Transverse colon (tissue), 4 donors: ENCODE data around the gene ECM2. TPM values are rescaled to one million over a fixed set of nuclear protein-coding genes. Genes with fewer than 3 reads are reported as not detected.

ENCODE experiments used
- DNase-seq: peaks from one replicate; pipeline ENCODE4 v3.0.0-alpha.2; 2019
- H3K27ac ChIP-seq, 4 donors: fragments of 200-600 bp; sonication (generic); 2 replicates each; pipeline ENCODE4 v1.5.1; 2016 to 2018; ENCODE audit warnings: inconsistent platforms in 4 of 4
- H3K27me3 ChIP-seq: fragments of 200-600 bp; sonication (generic); 2 replicates; pipeline ENCODE4 v1.5.1; 2017; ENCODE audit warnings: inconsistent platforms
- H3K36me3 ChIP-seq, 4 donors: fragments of 200-600 bp; sonication (generic); 2 replicates each; pipeline ENCODE4 v1.5.1; 2017 to 2019; ENCODE audit warnings: inconsistent platforms in 4 of 4
- H3K4me1 ChIP-seq, 4 donors: fragments of 200-600 bp; sonication (generic); 2 replicates each; pipeline ENCODE4 v1.5.1; 2017 to 2020; ENCODE audit warnings: inconsistent platforms in 4 of 4
- H3K4me3 ChIP-seq, 4 donors: fragments of 200-600 bp; sonication (generic); 1 replicate in 1 of 4; 2 replicates in 3 of 4; pipeline versions ENCODE4 v1.5.1 to v1.6.1; 2017 to 2019; ENCODE audit warnings: inconsistent platforms in 4 of 4
- H3K9me3 ChIP-seq, 2 donors: fragments of 200-600 bp; sonication (generic); 2 replicates each; pipeline ENCODE4 v1.5.1; 2017 to 2019; ENCODE audit warnings: inconsistent platforms in 2 of 2
- EP300 ChIP-seq: sonication (generic); formaldehyde crosslinking; IDR thresholded peaks from one replicate; pipeline ENCODE4 v1.6.1; 2017; ENCODE audit warnings: antibody characterized with exemption, low read depth
- POLR2A ChIP-seq: fragments of 450-650 bp; IDR thresholded peaks from one replicate; pipeline ENCODE4 v1.6.1; 2016; ENCODE audit warnings: antibody characterized with exemption, mild to moderate bottlenecking, moderate library complexity
- POLR2AphosphoS5 ChIP-seq, 3 donors: sonication (generic); formaldehyde crosslinking; IDR thresholded peaks; one replicate each; pipeline ENCODE4 v1.6.1; 2016; ENCODE audit warnings: antibody characterized with exemption in 3 of 3
- WGBS, 2 donors: methylation state at CpG; one replicate each; pipeline ENCODE4 v1.1.5; 2018; ENCODE audit warnings: low coverage in 1 of 2; 5-methylcytosine and 5-hydroxymethylcytosine counted together
- in situ Hi-C, 4 donors: fragments of 200-750 bp; cut with MboI; loops; one replicate each; pipeline versions ENCODE4 v1.15.0 to v1.15.1; 2017; ENCODE audit warnings: low sequenced_read_pairs in 3 of 4, low pct_ligation_motif_present in 1 of 4, low pct_unique_long_range_greater_than_20kb in 1 of 4
- intact Hi-C: fragments of 100-400 bp; cut with DNase I; formaldehyde crosslinking; loops from one replicate; pipeline ENCODE4 v1.15.1; 2023; ENCODE audit warnings: low total_unique reads
- total RNA-seq, 4 donors: library from RNA; depleted of rRNA; stranded (reverse); fragments of >200 nt; gene quantifications; one replicate each; pipeline ENCODE4 v1.1.0, GENCODE V29; 2016
- TF ChIP-seq, protein P1 (sequence below), 5 experiments: fragments of 200-600 bp in 3 of 5; fragments of 450-650 bp in 2 of 5; sonication (generic) in 3 of 5; IDR thresholded peaks; 1 replicate in 2 of 5; 2 replicates in 3 of 5; pipeline ENCODE4 v1.5.1; 2016 to 2017; ENCODE audit warnings: antibody characterized with exemption in 5 of 5, inconsistent platforms in 3 of 5, mild to moderate bottlenecking in 2 of 5, moderate library complexity in 1 of 5

Gene ECM2
- total RNA-seq, 4 donors from 2014 or later: 0.37 to 7.2 (median 3.1) TPM

- Histone ChIP-seq H3K4me3 (no peak overlapping the region), H3K36me3 (no peaks in the 10 kb centered on the region), H3K9me3 (no peaks in the 10 kb centered on the region), H3K27me3 (no peaks in the 10 kb centered on the region), H3K4me1 (peaks cover 0 to 32% (median 16%) of the 10 kb centered on the region in 4 donors), H3K27ac (peak overlapping the region in 1 of 4 donors; percentile 12)
- intact Hi-C loops: no loop called here
- no peak for TF ChIP-seq EP300
- no peak for TF ChIP-seq POLR2A
- TF ChIP-seq, protein P1, sequence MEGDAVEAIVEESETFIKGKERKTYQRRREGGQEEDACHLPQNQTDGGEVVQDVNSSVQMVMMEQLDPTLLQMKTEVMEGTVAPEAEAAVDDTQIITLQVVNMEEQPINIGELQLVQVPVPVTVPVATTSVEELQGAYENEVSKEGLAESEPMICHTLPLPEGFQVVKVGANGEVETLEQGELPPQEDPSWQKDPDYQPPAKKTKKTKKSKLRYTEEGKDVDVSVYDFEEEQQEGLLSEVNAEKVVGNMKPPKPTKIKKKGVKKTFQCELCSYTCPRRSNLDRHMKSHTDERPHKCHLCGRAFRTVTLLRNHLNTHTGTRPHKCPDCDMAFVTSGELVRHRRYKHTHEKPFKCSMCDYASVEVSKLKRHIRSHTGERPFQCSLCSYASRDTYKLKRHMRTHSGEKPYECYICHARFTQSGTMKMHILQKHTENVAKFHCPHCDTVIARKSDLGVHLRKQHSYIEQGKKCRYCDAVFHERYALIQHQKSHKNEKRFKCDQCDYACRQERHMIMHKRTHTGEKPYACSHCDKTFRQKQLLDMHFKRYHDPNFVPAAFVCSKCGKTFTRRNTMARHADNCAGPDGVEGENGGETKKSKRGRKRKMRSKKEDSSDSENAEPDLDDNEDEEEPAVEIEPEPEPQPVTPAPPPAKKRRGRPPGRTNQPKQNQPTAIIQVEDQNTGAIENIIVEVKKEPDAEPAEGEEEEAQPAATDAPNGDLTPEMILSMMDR (IDR thresholded peaks at IDR 0.05): no peak
- TF ChIP-seq POLR2AphosphoS5 (IDR thresholded peaks at IDR 0.05): no peak
- no peak for DNase-seq
- in situ Hi-C loops: no loop called here
Observed at GRCh38 chr9:92564504-92564903, 28.7 kb upstream of the ECM2 start.

DNA sequence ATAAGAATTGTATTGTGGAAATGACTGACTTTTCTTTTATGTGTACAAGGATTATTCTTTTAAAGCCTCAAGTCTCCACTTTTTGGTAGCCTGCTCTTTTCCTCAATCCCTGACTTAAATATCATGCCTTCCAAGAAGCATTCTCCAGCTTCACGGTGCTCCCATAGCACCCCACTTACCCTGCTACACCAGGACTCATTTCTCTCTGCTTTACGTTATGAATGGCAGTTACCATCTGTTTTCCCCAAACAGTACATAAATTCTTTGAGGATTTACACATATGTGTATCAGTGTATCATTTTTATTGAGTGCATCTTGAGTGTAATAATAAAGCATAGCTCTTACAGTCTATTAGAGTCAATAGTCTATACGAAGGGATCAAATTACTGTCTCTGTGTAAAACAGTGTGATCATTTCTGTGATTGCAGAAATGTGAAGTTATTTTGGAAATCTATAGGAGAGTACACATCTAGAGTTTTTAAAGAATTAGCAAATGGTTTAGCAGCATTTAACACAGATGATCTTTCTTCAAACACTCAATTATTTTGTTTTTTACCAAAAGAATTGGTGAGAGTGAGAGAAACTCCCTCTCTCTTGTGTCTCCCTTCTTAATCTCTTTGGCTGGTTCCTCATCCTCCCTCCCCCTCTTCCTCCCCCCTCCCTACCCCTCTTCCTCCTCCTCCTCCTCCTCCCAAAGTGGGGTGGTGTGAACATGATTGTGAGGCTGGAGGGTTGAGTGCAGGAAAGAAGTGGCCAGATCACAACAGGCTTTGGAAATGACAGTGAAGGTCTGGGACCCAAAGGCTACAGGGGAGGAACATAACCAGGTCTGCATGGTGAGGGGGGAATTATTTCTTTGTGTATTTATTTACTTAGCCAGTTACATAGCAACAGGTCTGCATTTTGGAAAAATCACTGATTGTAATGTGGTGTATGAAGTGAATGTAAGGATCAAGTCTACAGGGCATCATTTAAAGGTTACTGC, 27.6 kb upstream of the ECM2 start:
- WGBS, 2 donors: 68 to 75% methylated on average over 3 of the region's 3 CpGs
- in situ Hi-C loops: no loop called here

DNA sequence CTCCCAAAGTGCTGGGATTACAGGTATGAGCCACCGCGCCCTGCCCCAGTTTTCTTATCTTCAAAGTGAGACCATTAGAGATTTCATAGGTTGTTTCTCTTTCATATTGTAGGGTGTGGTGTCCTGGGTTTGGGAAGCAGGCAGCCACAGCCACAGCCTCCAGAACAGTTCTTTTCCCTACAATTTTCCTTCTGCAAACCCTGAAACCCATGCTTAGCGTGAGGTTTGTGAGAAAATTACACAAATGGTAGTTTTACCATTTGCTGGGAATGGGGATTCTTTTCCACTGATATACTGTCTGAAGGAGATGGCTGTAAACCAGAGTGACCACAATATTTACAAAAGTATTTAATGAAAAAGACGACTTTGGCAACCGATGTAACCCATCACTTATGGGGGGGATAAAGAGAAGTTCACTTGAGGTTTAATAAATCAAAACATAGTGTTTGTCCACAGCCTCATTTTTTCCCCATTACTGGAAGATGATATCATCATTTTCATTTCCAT, 26.7 kb upstream of the ECM2 start:
- Histone ChIP-seq H3K9me3 (no peaks in the 10 kb centered on the region), H3K4me3 (no peak overlapping the region), H3K27me3 (no peaks in the 10 kb centered on the region), H3K36me3 (no peaks in the 10 kb centered on the region), H3K4me1 (peaks cover 0 to 37% (median 16%) of the 10 kb centered on the region in 4 donors), H3K27ac (peak overlapping the region; percentile 8 to 37 (median 29))
- in situ Hi-C loops: no loop called here
- TF ChIP-seq POLR2AphosphoS5 (IDR thresholded peaks at IDR 0.05) (no peak), POLR2A (no peak), EP300 (no peak)
- TF ChIP-seq, protein P1 (IDR thresholded peaks at IDR 0.05): no peak
- DNase-seq: peak; percentile 31
- intact Hi-C loops: no loop called here
- 47 to 63% methylated on average over 3 to 5 of the region's 5 CpGs for WGBS, 2 donors

More for the DNA sequence above, 27.6 kb upstream of the ECM2 start:
- DNase-seq: no peak
- H3K36me3 ChIP-seq: no peaks in the 10 kb centered on the region
- no peak for TF ChIP-seq POLR2A
- TF ChIP-seq, protein P1 (IDR thresholded peaks at IDR 0.05): no peak
- TF ChIP-seq EP300: no peak
- TF ChIP-seq POLR2AphosphoS5 (IDR thresholded peaks at IDR 0.05): no peak
- H3K4me1 ChIP-seq: peaks cover 0 to 37% (median 16%) of the 10 kb centered on the region in 4 donors
- intact Hi-C loops: no loop called here
- H3K27me3 ChIP-seq: no peaks in the 10 kb centered on the region
- no peak overlapping the region for H3K4me3 ChIP-seq
- no peak overlapping the region for H3K27ac ChIP-seq
- no peaks in the 10 kb centered on the region for H3K9me3 ChIP-seq
